BLaER1 treated with 17β-estradiol and CSF1 and Interleukin-3, amounts not matched to agents 10 nM and 100 nM (cell line): ENCODE measurements around the gene KRABD2.

ENCODE experiments used
- H3K27ac ChIP-seq, 11 experiments: shearing (Covaris generic); formaldehyde crosslinking; 2 replicates each; pipeline ENCODE4 v1.8.1; 2022
- H3K27me3 ChIP-seq, 11 experiments: shearing (Covaris generic); formaldehyde crosslinking; 2 replicates each; pipeline ENCODE4 v1.8.1; 2022
- H3K36me3 ChIP-seq, 11 experiments: shearing (Covaris generic); formaldehyde crosslinking; 2 replicates each; pipeline ENCODE4 v1.8.1; 2022
- H3K4me1 ChIP-seq, 10 experiments: shearing (Covaris generic); formaldehyde crosslinking; 2 replicates each; pipeline ENCODE4 v1.8.1; 2022
- H3K4me2 ChIP-seq, 11 experiments: shearing (Covaris generic); formaldehyde crosslinking; 2 replicates each; pipeline ENCODE4 v1.8.1; 2022
- H3K4me3 ChIP-seq, 10 experiments: shearing (Covaris generic); formaldehyde crosslinking; 2 replicates each; pipeline ENCODE4 v1.8.1; 2022
- H3K9ac ChIP-seq, 11 experiments: shearing (Covaris generic); formaldehyde crosslinking; 2 replicates each; pipeline ENCODE4 v1.8.1; 2022
- H3K9me3 ChIP-seq, 11 experiments: shearing (Covaris generic); formaldehyde crosslinking; replicated peaks in 1 of 11; 2 replicates each; pipeline ENCODE4 v1.8.1; 2022
- H4K20me1 ChIP-seq, 11 experiments: shearing (Covaris generic); formaldehyde crosslinking; 2 replicates each; pipeline ENCODE4 v1.8.1; 2022
- Cebpa-rat ChIP-seq, 11 experiments: shearing (Covaris generic); IDR thresholded peaks; 2 replicates each; pipeline ENCODE4 v1.8.1; 2022

The KRABD2 gene

GRCh38 chr17:8376271-8377067 lies at the start of gene KRABD2:
TSS of gene KRABD2 (minus strand) at chr17:8376704.
- Histone ChIP-seq H3K9ac (peak within 1 kb of the TSS; percentile 84 to 98 (median 88)), H3K9me3 (peaks cover 0 to 6% (median 0%) of the 10 kb centered on the region in 11 experiments; a peak in 2 of 22 replicates), H3K27ac (peak within 1 kb of the TSS; percentile 45 to 89 (median 81)), H3K4me2 (peak within 1 kb of the TSS; percentile 78 to 98 (median 93)), H4K20me1 (peaks cover 42 to 48% (median 48%) of the 10 kb centered on the region in 11 experiments), H3K27me3 (no peaks in the 10 kb centered on the region), H3K36me3 (peaks cover 48 to 64% (median 51%) of the 10 kb centered on the region in 11 experiments), H3K4me3 (peak within 1 kb of the TSS; percentile 66 to 79 (median 72)), H3K4me1 (peaks cover 51 to 62% (median 58%) of the 10 kb centered on the region in 10 experiments)
- no peak for TF ChIP-seq Cebpa-rat (IDR thresholded peaks at IDR 0.05)

GRCh38 chr17:8421571-8421970 lies 45.1 kb upstream of the KRABD2 start:
- H3K4me3 ChIP-seq = no peak overlapping the region
- peak overlapping the region in 3 of 11 experiments; percentile 43 to 79 (median 51); a peak in 5 of 22 replicates for H3K27ac ChIP-seq
- H3K4me2 ChIP-seq = peak overlapping the region; percentile 7 to 82 (median 37); a peak in 18 of 22 replicates

GRCh38 chr17:8420041-8420934 lies 43.8 kb upstream of the KRABD2 start:
- peaks cover 0 to 6% (median 0%) of the 10 kb centered on the region in 11 experiments; a peak in 1 of 22 replicates for H3K9me3 ChIP-seq
- peaks cover 14 to 54% (median 18%) of the 10 kb centered on the region in 10 experiments; a peak in 19 of 20 replicates for H3K4me1 ChIP-seq
- H3K9ac ChIP-seq = peak overlapping the region in 3 of 11 experiments; percentile 10 to 38 (median 18); a peak in 4 of 22 replicates
- no peaks in the 10 kb centered on the region for H3K36me3 ChIP-seq
- no peak overlapping the region for H3K4me3 ChIP-seq
- peak overlapping the region in 6 of 11 experiments; percentile 5 to 82 (median 51); a peak in 10 of 22 replicates for H3K4me2 ChIP-seq
- no peaks in the 10 kb centered on the region for H4K20me1 ChIP-seq
- peak overlapping the region in 3 of 11 experiments; percentile 47 to 79 (median 51); a peak in 4 of 22 replicates for H3K27ac ChIP-seq
- H3K27me3 ChIP-seq = no peaks in the 10 kb centered on the region
- TF ChIP-seq Cebpa-rat (IDR thresholded peaks at IDR 0.05) = no peak

More at GRCh38 chr17:8421571-8421970, 45.1 kb upstream of the KRABD2 start:
- Histone ChIP-seq H4K20me1 (no peaks in the 10 kb centered on the region), H3K36me3 (no peaks in the 10 kb centered on the region), H3K4me1 (peaks cover 14 to 54% (median 18%) of the 10 kb centered on the region in 10 experiments; a peak in 19 of 20 replicates), H3K9me3 (peaks cover 0 to 6% (median 0%) of the 10 kb centered on the region in 11 experiments; a peak in 1 of 22 replicates), H3K9ac (peak overlapping the region in 3 of 11 experiments; percentile 9 to 60 (median 36); a peak in 4 of 22 replicates), H3K27me3 (no peaks in the 10 kb centered on the region)
- no peak for TF ChIP-seq Cebpa-rat (IDR thresholded peaks at IDR 0.05)

DNA sequence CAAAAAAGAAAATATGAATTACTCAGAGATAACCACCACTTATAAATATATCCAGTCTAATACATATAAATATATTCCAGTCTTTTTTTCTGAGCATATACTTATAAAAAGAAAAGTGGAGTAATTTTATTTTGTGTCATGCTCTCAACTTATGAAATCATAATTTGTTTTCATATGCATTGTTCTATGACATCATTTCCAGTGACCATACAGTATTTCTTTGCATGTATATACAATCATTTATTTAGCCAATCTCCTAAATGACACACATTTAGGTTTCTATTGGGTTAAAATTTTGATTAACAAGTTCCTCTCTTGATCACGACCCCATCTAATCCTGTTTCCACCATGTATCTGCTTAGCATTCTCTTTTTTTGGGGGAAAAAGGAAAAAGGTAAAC lies 42.8 kb upstream of the KRABD2 start:
- Histone ChIP-seq H4K20me1 (no peaks in the 10 kb centered on the region), H3K4me2 (peak overlapping the region in 1 of 11 experiments; percentile 73; a peak in 3 of 22 replicates), H3K27ac (peak overlapping the region in 1 of 11 experiments; percentile 79; a peak in 2 of 22 replicates), H3K9ac (no peak overlapping the region), H3K9me3 (peaks cover 0 to 6% (median 0%) of the 10 kb centered on the region in 11 experiments; a peak in 1 of 22 replicates), H3K4me1 (peaks cover 14 to 54% (median 18%) of the 10 kb centered on the region in 10 experiments; a peak in 19 of 20 replicates), H3K36me3 (no peaks in the 10 kb centered on the region), H3K27me3 (no peaks in the 10 kb centered on the region), H3K4me3 (no peak overlapping the region)
- no peak for TF ChIP-seq Cebpa-rat (IDR thresholded peaks at IDR 0.05)

DNA sequence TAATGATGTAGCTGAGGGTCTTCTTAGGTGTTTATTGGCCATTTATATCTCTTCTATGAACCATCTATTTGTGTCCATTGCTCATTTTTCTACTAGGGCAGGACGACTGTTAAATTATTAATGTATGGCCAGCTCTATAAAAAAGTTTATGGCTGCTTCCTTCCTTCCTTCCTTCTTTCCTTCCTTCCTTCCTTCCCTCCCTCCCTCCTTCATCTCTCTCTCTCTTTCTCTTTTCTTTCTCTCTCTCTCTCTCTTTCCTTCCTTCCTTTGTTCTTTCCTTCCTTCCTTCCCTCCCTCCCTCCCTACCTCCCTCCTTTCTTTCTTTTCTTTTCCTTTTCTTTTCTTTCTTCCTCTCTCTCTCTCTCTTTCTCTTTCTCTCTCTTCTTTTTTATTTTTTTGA lies 42.0 kb upstream of the KRABD2 start:
- TF ChIP-seq Cebpa-rat (IDR thresholded peaks at IDR 0.05) = no peak
- H3K4me3 ChIP-seq = no peak overlapping the region
- H3K27me3 ChIP-seq = no peaks in the 10 kb centered on the region
- no peak overlapping the region for H3K9ac ChIP-seq
- H3K4me1 ChIP-seq = peaks cover 14 to 52% (median 19%) of the 10 kb centered on the region in 10 experiments; a peak in 19 of 20 replicates
- peak overlapping the region in 3 of 11 experiments; percentile 33 to 37 (median 37); a peak in 3 of 22 replicates for H3K27ac ChIP-seq
- peaks cover 0 to 6% (median 0%) of the 10 kb centered on the region in 11 experiments; a peak in 1 of 22 replicates for H3K9me3 ChIP-seq
- H3K36me3 ChIP-seq = no peaks in the 10 kb centered on the region
- no peaks in the 10 kb centered on the region for H4K20me1 ChIP-seq
- peak overlapping the region in 6 of 11 experiments; percentile 18 to 64 (median 36); a peak in 4 of 22 replicates for H3K4me2 ChIP-seq

- H3K9me3 ChIP-seq = peaks cover 0 to 6% (median 0%) of the 10 kb centered on the region in 11 experiments; a peak in 1 of 22 replicates
- no peaks in the 10 kb centered on the region for H4K20me1 ChIP-seq
- H3K4me1 ChIP-seq = peaks cover 14 to 52% (median 25%) of the 10 kb centered on the region in 10 experiments; a peak in 19 of 20 replicates
- peak overlapping the region in 7 of 11 experiments; percentile 18 to 64 (median 39); a peak in 12 of 22 replicates for H3K4me2 ChIP-seq
- no peak overlapping the region for H3K4me3 ChIP-seq
- no peaks in the 10 kb centered on the region for H3K27me3 ChIP-seq
- H3K27ac ChIP-seq = peak overlapping the region in 5 of 11 experiments; percentile 15 to 55 (median 37); a peak in 6 of 22 replicates
- TF ChIP-seq Cebpa-rat (IDR thresholded peaks at IDR 0.05) = 0 out of 22 replicates have a peak, but pooled peaks of 1 of the 11 experiments have one; percentile 12
- H3K36me3 ChIP-seq = no peaks in the 10 kb centered on the region
- H3K9ac ChIP-seq = no peak overlapping the region; a peak in 1 of 22 replicates
These were observed 41.3 kb upstream of the KRABD2 start for GRCh38 chr17:8417806-8418205.

DNA sequence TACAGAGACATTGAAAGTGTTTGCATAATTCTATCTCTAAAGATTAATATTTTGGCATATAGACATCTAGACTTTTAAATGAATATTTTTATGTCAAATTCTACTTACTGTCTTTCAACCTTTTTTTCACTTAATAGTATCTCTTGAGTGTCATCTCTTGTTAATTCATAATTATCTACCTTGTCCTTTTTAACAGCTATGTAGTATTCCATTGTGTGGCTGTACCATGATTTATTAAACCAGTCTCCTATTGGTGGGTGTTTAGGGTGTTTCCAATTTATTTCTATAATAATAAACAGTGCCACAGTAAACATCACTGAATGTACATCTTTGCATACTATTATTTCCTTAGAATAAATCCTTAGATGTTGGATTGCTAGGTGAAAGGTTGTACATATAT lies 37.4 kb upstream of the KRABD2 start:
- Histone ChIP-seq H3K9ac (no peak overlapping the region), H3K4me3 (no peak overlapping the region), H3K9me3 (peaks cover 0 to 6% (median 0%) of the 10 kb centered on the region in 11 experiments; a peak in 1 of 22 replicates), H3K27ac (no peak overlapping the region), H3K4me1 (peaks cover 0 to 32% (median 16%) of the 10 kb centered on the region in 10 experiments; a peak in 13 of 20 replicates), H3K27me3 (no peaks in the 10 kb centered on the region), H3K4me2 (no peak overlapping the region), H3K36me3 (no peaks in the 10 kb centered on the region), H4K20me1 (no peaks in the 10 kb centered on the region)
- TF ChIP-seq Cebpa-rat (IDR thresholded peaks at IDR 0.05) = no peak

- Histone ChIP-seq H4K20me1 (no peaks in the 10 kb centered on the region), H3K4me1 (peaks cover 0 to 31% (median 16%) of the 10 kb centered on the region in 10 experiments; a peak in 13 of 20 replicates), H3K36me3 (no peaks in the 10 kb centered on the region), H3K27ac (no peak overlapping the region), H3K4me2 (peak overlapping the region in 8 of 11 experiments; percentile 0 to 32 (median 22); a peak in 9 of 22 replicates), H3K4me3 (no peak overlapping the region), H3K27me3 (no peaks in the 10 kb centered on the region), H3K9ac (no peak overlapping the region), H3K9me3 (peaks cover 0 to 6% (median 0%) of the 10 kb centered on the region in 11 experiments; a peak in 1 of 22 replicates)
- no peak for TF ChIP-seq Cebpa-rat (IDR thresholded peaks at IDR 0.05)
These were observed 36.8 kb upstream of the KRABD2 start for GRCh38 chr17:8413328-8413727.
